Neural cell (in vitro differentiated cells): Measurements from ENCODE around the gene METTL15. TPM values are rescaled to one million over a fixed set of nuclear protein-coding genes. Genes with fewer than 3 reads are reported as not detected.
"Not testable (repeated sequence)": the region's sequence is repeated elsewhere in the genome, so short reads cannot be mapped to it uniquely, and the experiment has no call there.

ENCODE experiments used
- H2AFZ ChIP-seq: fragments of 200-600, 300-800 bp; sonication (generic), shearing (Covaris generic); 2 replicates; pipeline ENCODE4 v1.6.0; 2014; ENCODE audit warnings: low read depth, mild to moderate bottlenecking, antibody characterized with exemption, low read length, moderate library complexity
- H3F3A ChIP-seq: fragments of 200-600 bp; shearing (Covaris generic); 2 replicates; pipeline ENCODE4 v1.6.1; 2016; ENCODE audit warnings: mild to moderate bottlenecking, moderate library complexity, mixed read lengths, antibody characterized with exemption, low read length; ENCODE audit not compliant: insufficient read depth, poor library complexity, severe bottlenecking
- H3K27ac ChIP-seq: fragments of 200-600, 300-800 bp; sonication (generic), shearing (Covaris generic); 2 replicates; pipeline ENCODE4 v1.5.1; 2014; ENCODE audit warnings: mild to moderate bottlenecking, low read length, moderate library complexity
- H3K27me3 ChIP-seq: fragments of 300-800, 200-600 bp; sonication (generic), shearing (Covaris generic); 2 replicates; pipeline ENCODE4 v1.6.0; 2014; ENCODE audit warnings: mild to moderate bottlenecking, low read depth, low read length, moderate library complexity; ENCODE audit not compliant: insufficient read depth
- H3K36me3 ChIP-seq: fragments of 300-800, 200-600 bp; sonication (generic), shearing (Covaris generic); 2 replicates; pipeline ENCODE4 v1.5.1; 2014; ENCODE audit warnings: mild to moderate bottlenecking, antibody characterized with exemption, low read length, moderate library complexity; ENCODE audit not compliant: insufficient read depth
- H3K4me2 ChIP-seq: fragments of 300-800, 200-600 bp; sonication (generic), shearing (Covaris generic); 2 replicates; pipeline ENCODE4 v1.6.0; 2014; ENCODE audit warnings: mild to moderate bottlenecking, low read length
- H3K4me3 ChIP-seq: fragments of 300-800, 200-600 bp; sonication (generic), shearing (Covaris generic); 2 replicates; pipeline ENCODE4 v1.5.1; 2014; ENCODE audit warnings: mild to moderate bottlenecking, low read length, moderate library complexity
- H3K79me2 ChIP-seq: fragments of 200-600 bp; shearing (Covaris generic); replicated peaks from 2 replicates; pipeline ENCODE4 v1.6.0; 2014; ENCODE audit warnings: mild to moderate bottlenecking, low read length, moderate library complexity; ENCODE audit not compliant: insufficient read depth
- H3K9ac ChIP-seq: fragments of 300-800, 200-600 bp; sonication (generic), shearing (Covaris generic); 2 replicates; pipeline ENCODE4 v1.6.1; 2016; ENCODE audit warnings: mild to moderate bottlenecking, low read length, mixed read lengths
- H3K9me2 ChIP-seq: fragments of 200-600 bp; shearing (Covaris generic); 2 replicates; pipeline ENCODE4 v1.6.1; 2016; ENCODE audit warnings: mild to moderate bottlenecking, low read length, mixed read lengths; ENCODE audit not compliant: insufficient read depth
- H3K9me3 ChIP-seq: fragments of 200-600, 300-800 bp; sonication (generic), shearing (Covaris generic); 2 replicates; pipeline ENCODE4 v1.6.1; 2016; ENCODE audit warnings: mild to moderate bottlenecking, mixed run types, low read length, moderate library complexity, mixed read lengths
- H4K20me1 ChIP-seq: fragments of 200-600 bp; shearing (Covaris generic); 2 replicates; pipeline ENCODE4 v1.6.1; 2016; ENCODE audit warnings: mild to moderate bottlenecking, mixed run types; ENCODE audit not compliant: insufficient read depth
- CTCF ChIP-seq: fragments of 450-650 bp; IDR thresholded peaks from 2 replicates; pipeline ENCODE4 v1.5.1; 2014; ENCODE audit warnings: antibody characterized with exemption, mild to moderate bottlenecking, moderate library complexity; ENCODE audit not compliant: poor library complexity, severe bottlenecking
- EP300 ChIP-seq: fragments of 450-650 bp; conservative IDR thresholded peaks from 2 replicates; pipeline ENCODE4 v1.6.1; 2014; ENCODE audit warnings: antibody characterized with exemption, mild to moderate bottlenecking, moderate library complexity; ENCODE audit not compliant: poor library complexity, severe bottlenecking
- EZH2 ChIP-seq: fragments of 200-600, 300-800 bp; shearing (Covaris generic), sonication (generic); IDR thresholded peaks from 2 replicates; pipeline ENCODE4 v1.6.1; 2014; ENCODE audit warnings: antibody characterized with exemption, low read length, borderline replicate concordance, mild to moderate bottlenecking; ENCODE audit not compliant: insufficient read depth, poor library complexity, severe bottlenecking
- MXI1 ChIP-seq: fragments of 450-650 bp; conservative IDR thresholded peaks from 2 replicates; pipeline ENCODE4 v1.6.1; 2014; ENCODE audit warnings: antibody characterized with exemption, mild to moderate bottlenecking; ENCODE audit not compliant: poor library complexity, severe bottlenecking
- POLR2AphosphoS5 ChIP-seq: IDR thresholded peaks from 2 replicates; pipeline ENCODE4 v1.6.1; 2012
- RAD21 ChIP-seq: fragments of 450-650 bp; conservative IDR thresholded peaks from 2 replicates; pipeline ENCODE4 v1.6.1; 2014; ENCODE audit warnings: antibody characterized with exemption, mild to moderate bottlenecking, moderate library complexity
- REST ChIP-seq: IDR thresholded peaks from 2 replicates; pipeline ENCODE4 v1.6.1; 2012; ENCODE audit warnings: borderline replicate concordance
- SMC3 ChIP-seq: fragments of 450-650 bp; conservative IDR thresholded peaks from 2 replicates; pipeline ENCODE4 v1.6.1; 2014; ENCODE audit warnings: antibody characterized with exemption, mild to moderate bottlenecking, moderate library complexity; ENCODE audit not compliant: poor library complexity
- TAF1 ChIP-seq: IDR thresholded peaks from 2 replicates; pipeline ENCODE4 v1.6.1; 2012; ENCODE audit warnings: low read depth
- polyA plus RNA-seq: library from polyadenylated mRNA; depleted of rRNA; stranded (reverse); fragments of >200 nt; gene quantifications from 2 replicates; pipeline ENCODE4 v1.2.3, GENCODE V29; 2014

METTL15 gene
- polyA plus RNA-seq, 1 donor from 2014 or later: 6.6 TPM

- no peak overlapping the region for H3K27ac ChIP-seq
- H3K27me3 ChIP-seq: no peaks in the 10 kb centered on the region
- H3F3A ChIP-seq: no peaks in the 10 kb centered on the region
- H4K20me1 ChIP-seq: no peaks in the 10 kb centered on the region
- no peak overlapping the region for H3K4me3 ChIP-seq
- no peak overlapping the region for H2AFZ ChIP-seq
- H3K36me3 ChIP-seq: no peaks in the 10 kb centered on the region
- H3K4me2 ChIP-seq: no peak overlapping the region
- H3K79me2 ChIP-seq: no peaks in the 10 kb centered on the region
- no peaks in the 10 kb centered on the region for H3K9me2 ChIP-seq
- no peaks in the 10 kb centered on the region for H3K9me3 ChIP-seq
- no peak for TF ChIP-seq POLR2AphosphoS5
- no peak for TF ChIP-seq RAD21
- no peak for TF ChIP-seq CTCF
- no peak for TF ChIP-seq EZH2
- TF ChIP-seq TAF1: no peak
- TF ChIP-seq MXI1: no peak
- no peak for TF ChIP-seq EP300
- no peak for TF ChIP-seq REST
- TF ChIP-seq SMC3: no peak
- no peak overlapping the region for H3K9ac ChIP-seq
Observed at GRCh38 chr11:28284196-28284595, 176.0 kb downstream of the METTL15 start.

- no peak for TF ChIP-seq EP300
- no peak for TF ChIP-seq TAF1
- TF ChIP-seq CTCF: no peak
- no peak for TF ChIP-seq RAD21
- no peak for TF ChIP-seq EZH2
- TF ChIP-seq SMC3: no peak
- TF ChIP-seq MXI1: no peak
- TF ChIP-seq REST: no peak
- no peak for TF ChIP-seq POLR2AphosphoS5
- no peaks in the 10 kb centered on the region for H4K20me1 ChIP-seq
- H3K9me3 ChIP-seq: no peaks in the 10 kb centered on the region
- no peak overlapping the region for H3K4me3 ChIP-seq
- H3K4me2 ChIP-seq: no peak overlapping the region
- no peaks in the 10 kb centered on the region for H3K27me3 ChIP-seq
- H3K27ac ChIP-seq: no peak overlapping the region
- H3K9me2 ChIP-seq: no peaks in the 10 kb centered on the region
- H3K36me3 ChIP-seq: no peaks in the 10 kb centered on the region
- H2AFZ ChIP-seq: no peak overlapping the region
- no peaks in the 10 kb centered on the region for H3K79me2 ChIP-seq
- H3F3A ChIP-seq: no peaks in the 10 kb centered on the region
- H3K9ac ChIP-seq: no peak overlapping the region
Observed at GRCh38 chr11:28289444-28289843, 181.3 kb downstream of the METTL15 start.

GRCh38 chr11:28290995-28291394, 182.8 kb downstream of the METTL15 start:
- not testable (repeated sequence) for H4K20me1 ChIP-seq, H3K9ac ChIP-seq, H3K4me3 ChIP-seq, H3K27me3 ChIP-seq, H3F3A ChIP-seq, H3K4me2 ChIP-seq, H3K9me2 ChIP-seq, H3K79me2 ChIP-seq, H2AFZ ChIP-seq, H3K36me3 ChIP-seq, H3K27ac ChIP-seq, H3K9me3 ChIP-seq
